GM18870 (cell line): ENCODE results near the gene CREM.

Source experiments
- ATAC-seq: cut with Tn5 transposase; IDR thresholded peaks from one replicate; pipeline ENCODE4 v1.9.1; 2021; ENCODE audit warnings: moderate library complexity; ENCODE audit not compliant: unreplicated experiment

The CREM gene

GRCh38 chr10:35259769-35260397 is 133.2 kb downstream of the CREM start:
- no peak for ATAC-seq

- no peak for ATAC-seq
These were observed 135.8 kb downstream of the CREM start for GRCh38 chr10:35262436-35262835.
